ENCODE results near the gene C1orf198.

GRCh38 chr1:230797942-230798365, 70.4 kb downstream of the C1orf198 start:
- TF ChIP-seq POLR2AphosphoS5 (IDR thresholded peaks at IDR 0.05; ENCODE audit: low read depth, low read length) (no peak), REST (IDR thresholded peaks at IDR 0.05; ENCODE audit: insufficient read depth in 1 of 2, low read depth in 2 of 2, low read length in 2 of 2) (no peak)
